ENCODE measurements around the gene MAP4K4.

Gene MAP4K4

DNA sequence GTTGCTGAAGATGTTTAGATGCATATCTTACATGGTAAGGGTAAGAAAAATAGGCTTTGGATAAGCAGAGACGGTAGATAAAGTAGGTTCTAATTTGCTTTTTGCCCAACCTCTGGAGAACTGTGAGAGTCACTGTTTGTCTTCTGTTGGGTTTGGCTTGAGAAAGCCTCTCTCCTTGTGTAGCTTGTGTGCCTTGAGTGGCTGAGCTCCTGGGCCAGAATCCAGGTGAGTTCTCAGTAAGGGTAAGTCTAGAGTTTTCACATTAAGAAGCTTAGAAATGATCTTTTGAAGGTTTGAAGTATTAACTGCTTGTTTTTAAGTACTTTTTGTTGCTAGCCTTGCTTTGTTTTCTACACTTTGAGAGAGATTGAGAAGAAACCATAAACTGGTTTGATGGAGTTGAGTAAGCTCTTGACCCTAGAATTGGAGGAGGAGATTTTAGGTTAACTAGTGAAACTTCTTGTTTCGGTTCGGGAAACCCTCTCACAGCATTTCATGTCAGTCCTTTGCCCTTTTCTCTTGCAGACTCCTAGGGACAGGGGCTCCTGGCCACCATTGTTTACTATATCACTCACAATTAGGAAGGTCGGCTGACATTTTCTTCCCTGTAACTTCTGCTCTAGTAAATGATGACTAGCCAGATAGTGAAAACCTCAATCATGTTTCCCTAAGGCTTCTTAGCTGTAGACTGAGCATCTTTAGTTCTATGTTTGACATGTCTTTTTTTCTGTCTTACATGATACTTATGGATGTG is 26.0 kb downstream of the MAP4K4 start:
- DNase-seq (ENCODE audit: low spot score): no peak

GRCh38 chr2:101724125-101724474 is 26.6 kb downstream of the MAP4K4 start:
- DNase-seq (ENCODE audit: low spot score): no peak

GRCh38 chr2:101725038-101725437 is 27.5 kb downstream of the MAP4K4 start:
- DNase-seq (ENCODE audit: low spot score): no peak

GRCh38 chr2:101725515-101726192 is 28.1 kb downstream of the MAP4K4 start:
- DNase-seq (ENCODE audit: low spot score): no peak

- DNase-seq (ENCODE audit: low spot score): no peak
Measured at GRCh38 chr2:101728865-101729264, 31.4 kb downstream of the MAP4K4 start.

DNA sequence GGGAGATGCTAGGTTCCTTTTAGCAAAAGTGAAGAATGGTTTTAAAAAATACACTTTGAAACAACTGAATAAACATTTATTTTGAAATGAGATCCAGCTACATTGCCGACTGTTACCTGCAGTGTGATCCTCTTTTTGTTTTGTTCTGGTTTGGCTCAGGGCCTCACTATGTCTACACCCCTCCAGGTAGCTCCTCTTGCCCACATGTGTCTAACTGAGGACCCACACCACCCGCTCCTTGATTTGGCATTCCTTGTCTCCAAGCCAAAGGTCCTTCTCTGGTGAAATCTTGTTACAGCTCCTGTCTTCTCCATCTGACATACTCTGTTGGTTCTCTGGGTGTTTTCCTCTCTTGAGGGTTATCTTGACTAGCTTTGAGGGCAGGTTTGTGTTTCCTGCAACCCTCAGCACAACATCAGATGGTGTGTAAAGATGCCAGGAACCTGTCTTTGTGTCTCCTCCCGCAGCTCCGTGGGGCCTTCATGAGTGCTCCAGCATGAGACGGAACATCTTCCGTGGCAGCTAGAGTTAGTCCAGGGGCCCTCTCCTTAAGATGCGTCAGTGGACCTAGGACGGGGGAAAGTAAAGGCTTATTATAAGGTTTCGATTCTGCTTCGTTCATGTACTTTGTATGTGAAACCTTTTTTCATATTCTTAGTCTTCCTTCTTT is 32.1 kb downstream of the MAP4K4 start:
- DNase-seq (ENCODE audit: low spot score): no peak

DNA sequence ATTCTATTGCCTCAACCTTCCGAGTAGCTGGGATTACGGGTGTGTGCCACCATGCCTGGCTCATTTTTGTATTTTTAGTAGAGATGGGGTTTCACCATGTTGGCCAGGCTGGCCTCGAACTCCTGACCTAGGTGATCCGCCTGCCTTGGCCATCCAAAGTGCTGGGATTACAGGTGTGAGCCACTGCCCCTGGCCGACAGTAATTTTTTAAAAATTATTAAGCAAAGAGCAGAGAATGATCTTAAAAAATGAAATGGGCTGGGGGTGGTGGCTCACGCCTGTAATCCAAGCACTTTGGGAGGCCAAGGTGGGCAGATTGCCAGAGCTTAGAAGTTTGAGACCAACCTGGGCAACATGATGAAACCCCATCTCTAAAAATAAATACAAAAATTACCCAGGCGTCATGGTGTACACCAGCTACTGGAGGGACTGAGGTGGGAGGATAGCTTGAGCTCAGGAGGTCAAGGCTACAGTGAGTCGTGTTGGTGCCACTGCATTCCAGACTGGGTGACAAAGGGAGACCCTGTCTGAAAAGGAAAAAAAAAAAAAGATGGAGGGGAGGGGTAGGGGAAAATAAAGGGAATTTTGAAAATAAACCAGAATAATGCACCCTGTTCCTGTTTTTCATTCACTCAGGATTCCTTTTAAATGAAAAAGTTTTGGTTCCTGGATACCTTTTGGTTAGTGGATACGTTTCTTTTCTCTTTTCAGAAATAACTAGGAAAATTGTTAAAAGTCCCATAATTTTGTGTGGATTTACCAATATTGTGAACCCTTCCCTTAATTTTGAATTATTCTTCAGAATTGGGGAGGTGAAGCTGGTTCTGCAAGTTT is 33.9 kb downstream of the MAP4K4 start:
- no peak for DNase-seq (ENCODE audit: low spot score)

DNA sequence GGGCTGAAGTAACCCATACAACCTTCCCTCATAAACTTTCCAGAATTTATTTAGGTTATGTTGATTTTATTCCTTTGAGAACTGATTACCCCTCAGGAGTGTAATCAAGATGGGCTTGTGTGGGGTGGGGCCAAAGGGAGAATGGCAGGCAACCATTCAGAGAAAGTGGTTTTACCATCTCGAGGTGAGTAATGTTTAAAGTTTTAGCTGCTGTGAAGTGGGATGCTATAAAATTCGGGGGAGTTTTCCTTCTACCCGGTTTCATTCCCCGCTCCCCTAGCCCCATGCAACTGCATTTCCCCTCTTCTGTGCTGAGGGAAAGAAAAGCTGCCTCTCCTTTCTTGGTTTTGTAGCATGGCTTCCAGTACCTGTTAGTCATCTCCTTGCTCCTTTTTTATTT is 34.7 kb downstream of the MAP4K4 start:
- DNase-seq (ENCODE audit: low spot score): no peak

GRCh38 chr2:101732773-101733256 is 35.3 kb downstream of the MAP4K4 start:
- no peak for DNase-seq (ENCODE audit: low spot score)

- DNase-seq (ENCODE audit: low spot score): no peak
Measured at GRCh38 chr2:101733257-101733993, 35.9 kb downstream of the MAP4K4 start.

DNA sequence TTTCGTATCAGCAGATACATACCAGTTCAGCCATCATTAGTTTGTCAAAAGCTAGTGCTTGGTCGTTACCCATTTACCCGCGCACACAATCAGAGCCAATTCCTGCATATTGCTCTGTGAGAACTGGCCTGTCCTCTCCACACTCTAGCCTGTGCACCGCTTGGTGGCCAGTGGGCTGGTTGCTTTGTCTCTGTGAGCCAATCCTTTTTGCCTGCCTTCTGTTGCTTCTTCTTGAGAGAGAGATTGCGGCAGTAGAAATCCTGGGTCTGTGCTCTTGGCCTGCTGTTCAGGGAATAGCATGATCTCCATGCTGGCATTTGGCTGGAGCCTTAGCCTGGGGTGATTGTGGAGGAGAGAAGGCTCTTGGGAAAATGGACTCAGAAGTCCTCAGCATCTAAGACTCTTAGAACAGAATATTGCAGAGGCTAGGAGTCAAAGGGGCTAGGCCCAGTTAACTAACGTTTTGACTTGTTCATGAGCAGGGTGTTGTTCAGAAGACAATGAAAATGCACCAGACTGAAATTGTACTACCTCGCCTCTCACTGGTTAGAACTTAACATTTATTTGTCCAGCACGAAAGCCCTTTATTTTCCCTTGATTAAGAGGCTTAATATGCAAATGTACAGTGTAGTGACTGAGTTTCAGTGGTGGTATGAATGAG is 37.1 kb downstream of the MAP4K4 start:
- DNase-seq (ENCODE audit: low spot score): no peak

- DNase-seq (ENCODE audit: low spot score): no peak
Measured at GRCh38 chr2:101735166-101735533, 37.6 kb downstream of the MAP4K4 start.

DNA sequence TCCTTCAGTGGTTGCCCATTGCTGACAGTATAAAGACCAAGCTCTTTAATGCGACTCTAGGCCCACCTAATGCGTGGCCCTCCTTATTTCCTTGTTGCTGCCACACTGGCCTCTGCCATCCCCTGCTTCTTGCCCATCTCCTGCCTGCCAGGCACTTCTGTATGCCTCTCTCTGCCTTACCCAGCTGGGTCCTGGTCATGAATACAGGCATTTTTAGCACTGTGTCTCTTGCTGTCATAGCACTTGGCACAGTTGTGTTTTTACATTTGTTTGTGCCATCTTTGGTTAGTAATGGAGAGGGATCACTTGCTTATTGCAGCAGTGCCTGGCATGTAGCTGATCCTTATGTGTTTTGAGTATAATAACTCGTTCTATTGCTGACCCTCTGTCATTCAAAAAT is 38.7 kb downstream of the MAP4K4 start:
- DNase-seq (ENCODE audit: low spot score): no peak

GRCh38 chr2:101736861-101737291 is 39.4 kb downstream of the MAP4K4 start:
- no peak for DNase-seq (ENCODE audit: low spot score)

GRCh38 chr2:101737478-101738255 is 40.2 kb downstream of the MAP4K4 start:
- DNase-seq (ENCODE audit: low spot score): no peak

GRCh38 chr2:101738649-101739048 is 41.1 kb downstream of the MAP4K4 start:
- DNase-seq (ENCODE audit: low spot score): no peak

DNA sequence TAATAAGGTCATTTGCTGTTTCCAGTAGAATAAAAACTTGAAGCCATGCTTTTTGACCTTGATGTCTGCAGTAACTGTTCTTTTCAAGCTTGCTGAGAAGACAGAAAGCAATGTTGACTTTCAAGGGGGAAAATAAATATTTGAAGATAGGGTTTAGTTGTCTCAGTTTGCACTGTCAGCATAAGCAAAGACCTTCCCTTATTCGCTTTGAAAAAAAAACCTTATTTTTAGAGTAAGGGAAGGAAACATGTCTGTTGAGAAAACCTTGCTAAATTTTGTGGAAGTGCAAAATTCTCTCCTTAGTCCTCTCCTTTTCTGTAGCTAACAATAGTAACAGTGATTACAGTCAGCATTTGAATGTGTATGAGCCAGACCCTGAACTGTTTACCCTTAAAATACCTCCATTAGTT is 43.1 kb downstream of the MAP4K4 start:
- DNase-seq (ENCODE audit: low spot score): no peak

DNA sequence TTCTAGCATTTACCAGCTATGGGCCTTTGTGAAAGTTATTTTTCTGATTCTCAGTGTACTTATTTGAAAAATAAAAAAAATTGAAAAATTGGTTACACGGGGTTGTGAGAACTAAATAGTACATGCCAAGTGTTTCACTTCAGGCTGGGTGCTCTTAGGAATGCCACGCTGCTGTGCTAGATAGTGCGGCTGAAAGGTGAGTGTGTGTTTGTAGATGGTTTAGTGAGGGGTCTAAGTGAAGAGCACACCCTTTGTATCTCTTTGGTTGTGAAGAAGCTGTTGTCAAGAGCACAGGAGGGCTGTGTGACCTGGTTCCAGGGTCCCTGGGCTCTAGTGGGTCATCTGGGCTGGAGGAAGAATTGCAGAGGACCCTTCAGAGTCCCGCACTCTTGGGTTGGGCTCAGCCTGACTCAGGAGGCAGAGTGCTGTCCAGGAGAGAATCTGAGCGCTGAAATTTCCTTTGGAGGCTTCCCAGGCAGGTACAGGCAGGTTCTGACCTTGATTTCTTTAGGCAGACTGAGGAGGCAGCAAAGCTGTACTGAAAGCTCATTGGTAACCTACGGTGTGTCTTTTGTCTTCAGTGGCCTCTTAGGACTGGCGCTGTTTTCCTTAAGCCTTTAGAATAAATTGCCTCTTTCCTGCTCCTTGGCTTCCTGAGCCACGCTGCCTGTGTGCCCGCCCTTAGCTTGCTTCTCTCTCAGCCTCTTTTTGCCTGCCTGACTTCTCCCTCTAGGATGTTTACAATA is 44.4 kb downstream of the MAP4K4 start:
- DNase-seq (ENCODE audit: low spot score): no peak

DNA sequence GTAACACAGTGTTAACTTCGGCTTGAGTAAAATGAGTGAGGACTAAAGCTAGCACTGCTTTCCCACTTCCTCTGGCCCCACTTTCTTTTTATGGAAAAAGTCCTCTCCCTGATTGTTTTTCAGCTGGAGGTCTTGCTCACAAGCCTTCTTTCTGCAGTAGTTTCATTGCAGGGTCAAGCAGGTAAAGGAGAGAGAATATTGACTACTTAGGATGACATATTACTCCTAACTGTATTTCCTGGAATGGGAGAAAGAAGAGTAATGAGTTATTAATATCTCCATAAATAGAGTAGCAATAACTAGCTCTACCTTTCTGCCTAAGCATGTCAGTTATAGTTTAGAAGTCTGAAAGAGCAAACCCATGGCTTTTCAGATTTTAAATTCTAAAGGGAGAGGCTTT is 45.0 kb downstream of the MAP4K4 start:
- DNase-seq (ENCODE audit: low spot score): no peak

Data from kidney capillary endothelial cell (primary cell).